ENCODE data around the gene CFAP92. TPM values are rescaled to one million over a fixed set of nuclear protein-coding genes. Genes with fewer than 3 reads are reported as not detected.

Gene CFAP92
- total and polyA plus RNA-seq, 8 donors: 0.37 to 1.3 (median 0.46) TPM

DNA sequence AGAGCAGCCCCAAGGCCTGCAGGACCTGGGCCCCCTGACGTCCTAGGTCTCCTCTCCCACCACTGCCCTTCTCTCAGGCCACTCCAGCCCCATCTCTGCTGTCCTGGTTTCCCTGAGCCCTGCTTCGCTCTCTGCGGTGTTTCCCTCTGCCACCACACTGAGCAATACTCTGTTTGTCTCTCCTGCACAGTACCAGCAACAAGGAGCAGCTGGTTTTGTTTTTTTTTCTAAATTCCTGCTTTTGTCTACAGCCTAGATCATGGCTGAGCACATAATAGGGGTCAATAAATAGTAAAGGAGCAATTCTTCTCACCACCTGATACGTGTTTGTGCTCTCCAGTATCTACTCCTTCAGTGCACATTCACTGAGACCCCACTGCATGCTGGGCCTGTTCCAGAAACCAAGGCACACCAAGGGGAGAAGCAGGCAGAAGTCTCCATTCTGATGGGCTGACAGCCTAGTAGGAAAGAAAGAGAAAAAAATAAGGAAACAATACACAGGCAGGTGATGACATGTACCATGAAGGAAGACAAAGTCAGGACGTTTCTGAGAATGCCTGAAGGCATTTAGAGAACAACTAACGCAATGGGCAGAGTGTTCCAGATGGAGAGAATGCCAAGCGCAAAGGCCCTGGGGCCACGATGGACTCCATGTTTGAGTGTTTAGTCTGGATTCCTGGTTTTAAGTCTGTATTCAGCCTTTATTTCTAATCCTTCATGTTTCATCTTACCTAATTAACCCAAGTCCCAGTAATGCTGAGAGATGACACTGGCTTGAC, 120.4 kb downstream of the CFAP92 start:
- TF ChIP-seq, protein P1, sequence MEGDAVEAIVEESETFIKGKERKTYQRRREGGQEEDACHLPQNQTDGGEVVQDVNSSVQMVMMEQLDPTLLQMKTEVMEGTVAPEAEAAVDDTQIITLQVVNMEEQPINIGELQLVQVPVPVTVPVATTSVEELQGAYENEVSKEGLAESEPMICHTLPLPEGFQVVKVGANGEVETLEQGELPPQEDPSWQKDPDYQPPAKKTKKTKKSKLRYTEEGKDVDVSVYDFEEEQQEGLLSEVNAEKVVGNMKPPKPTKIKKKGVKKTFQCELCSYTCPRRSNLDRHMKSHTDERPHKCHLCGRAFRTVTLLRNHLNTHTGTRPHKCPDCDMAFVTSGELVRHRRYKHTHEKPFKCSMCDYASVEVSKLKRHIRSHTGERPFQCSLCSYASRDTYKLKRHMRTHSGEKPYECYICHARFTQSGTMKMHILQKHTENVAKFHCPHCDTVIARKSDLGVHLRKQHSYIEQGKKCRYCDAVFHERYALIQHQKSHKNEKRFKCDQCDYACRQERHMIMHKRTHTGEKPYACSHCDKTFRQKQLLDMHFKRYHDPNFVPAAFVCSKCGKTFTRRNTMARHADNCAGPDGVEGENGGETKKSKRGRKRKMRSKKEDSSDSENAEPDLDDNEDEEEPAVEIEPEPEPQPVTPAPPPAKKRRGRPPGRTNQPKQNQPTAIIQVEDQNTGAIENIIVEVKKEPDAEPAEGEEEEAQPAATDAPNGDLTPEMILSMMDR (IDR thresholded peaks at IDR 0.05): no peak

DNA sequence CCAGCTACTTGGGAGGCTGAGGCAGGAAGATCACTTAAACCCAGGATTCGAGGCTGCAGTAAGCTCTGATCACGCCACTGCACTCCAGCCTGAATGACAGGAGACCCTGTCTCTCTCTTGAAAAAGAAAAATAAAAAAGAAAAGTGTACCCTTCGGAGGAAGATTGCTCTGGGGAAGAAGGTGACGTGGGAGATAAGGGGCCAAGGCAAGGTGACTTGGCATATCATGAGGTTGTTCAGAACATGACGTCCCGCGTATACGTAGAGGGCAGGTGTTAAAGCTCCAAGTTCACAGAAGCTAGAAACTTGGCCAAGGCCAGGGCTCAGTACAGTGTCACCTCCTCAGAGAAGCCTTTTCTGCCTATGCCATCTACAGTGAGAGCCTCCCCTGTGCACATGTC, 121.1 kb downstream of the CFAP92 start:
- DNase-seq (no peak), FAIRE-seq (no peak), ATAC-seq (no peak)
- TF ChIP-seq, protein P1 (IDR thresholded peaks at IDR 0.05): no peak
- 80 to 81% methylated on average over 8 of the region's 8 CpGs for WGBS, 2 donors
- H3K4me3 ChIP-seq: no peak overlapping the region
- H3K4me1 ChIP-seq: peaks cover 0 to 3% (median 0%) of the 10 kb centered on the region in 3 donors
- H3K27me3 ChIP-seq: no peaks in the 10 kb centered on the region
- H3K9me3 ChIP-seq: no peaks in the 10 kb centered on the region
- no peak overlapping the region for H3K27ac ChIP-seq
- intact Hi-C loops (cut with DNase I): no loop called here
- H3K36me3 ChIP-seq: no peaks in the 10 kb centered on the region

More for the DNA sequence above, 120.4 kb downstream of the CFAP92 start:
- no peaks in the 10 kb centered on the region for H3K36me3 ChIP-seq
- DNase-seq (no peak), ATAC-seq (no peak), FAIRE-seq (no peak)
- H3K27me3 ChIP-seq: no peaks in the 10 kb centered on the region
- no peak overlapping the region for H3K27ac ChIP-seq
- no peak overlapping the region for H3K4me3 ChIP-seq
- no peaks in the 10 kb centered on the region for H3K9me3 ChIP-seq
- WGBS, 2 donors: 53 to 64% methylated on average over 8 of the region's 8 CpGs
- intact Hi-C loops (cut with DNase I): no loop called here
- peaks cover 0 to 10% (median 6%) of the 10 kb centered on the region in 3 donors for H3K4me1 ChIP-seq

DNA sequence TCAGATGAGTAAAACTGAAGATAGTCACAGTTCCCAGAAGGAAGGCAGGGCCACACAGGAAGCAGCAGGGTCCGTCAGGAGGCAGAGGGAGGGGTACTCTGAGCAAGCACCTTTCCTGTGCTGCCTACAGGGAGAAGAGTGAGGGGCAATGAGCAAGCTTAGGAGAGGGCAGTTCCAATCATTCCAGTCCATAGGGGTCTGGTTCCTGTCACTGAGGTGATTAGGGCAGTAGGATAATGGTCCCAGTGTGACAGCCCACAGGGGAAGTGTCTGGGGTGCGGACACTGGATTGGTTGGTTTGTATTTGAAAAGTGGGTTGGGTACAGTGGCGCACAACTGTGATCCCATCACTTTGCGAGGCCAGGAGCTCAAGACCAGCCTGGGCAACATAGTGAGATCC, 121.6 kb downstream of the CFAP92 start:
- Histone ChIP-seq H3K27me3 (no peaks in the 10 kb centered on the region), H3K36me3 (no peaks in the 10 kb centered on the region), H3K9me3 (no peaks in the 10 kb centered on the region), H3K4me1 (no peaks in the 10 kb centered on the region), H3K27ac (no peak overlapping the region), H3K4me3 (no peak overlapping the region)
- TF ChIP-seq, protein P1 (IDR thresholded peaks at IDR 0.05): no peak
- FAIRE-seq (no peak), ATAC-seq (no peak), DNase-seq (no peak)
- 89 to 99% methylated on average over 4 of the region's 4 CpGs for WGBS, 2 donors
- intact Hi-C loops (cut with DNase I): no loop called here

DNA sequence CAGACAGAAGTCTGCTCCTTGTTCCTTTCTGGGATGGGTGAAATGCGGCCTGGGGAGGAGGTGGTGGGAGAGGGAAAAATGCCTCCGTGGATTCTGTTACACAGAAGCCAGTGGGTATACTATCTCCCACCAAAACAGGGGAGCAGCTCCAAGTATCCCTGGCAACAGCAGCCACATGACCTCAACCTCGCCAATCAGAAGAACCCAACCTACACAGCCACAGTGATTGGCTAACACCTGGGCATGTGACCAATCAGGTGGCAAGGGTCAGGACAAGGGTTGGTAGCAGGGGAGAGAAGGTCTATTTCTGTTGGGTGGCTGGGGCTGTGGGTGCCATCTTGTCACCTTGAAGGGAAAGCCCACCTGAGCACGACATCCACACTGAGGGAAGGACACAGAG, 123.5 kb downstream of the CFAP92 start:
- H3K4me3 ChIP-seq: no peak overlapping the region

More for the DNA sequence above, 123.5 kb downstream of the CFAP92 start:
- ATAC-seq: no peak
- no peak for FAIRE-seq
- Histone ChIP-seq H3K27me3 (no peaks in the 10 kb centered on the region), H3K27ac (no peak overlapping the region), H3K9me3 (no peaks in the 10 kb centered on the region), H3K4me1 (no peaks in the 10 kb centered on the region), H3K36me3 (no peaks in the 10 kb centered on the region)
- TF ChIP-seq, protein P1 (IDR thresholded peaks at IDR 0.05): no peak
- intact Hi-C loops (cut with DNase I): no loop called here
- WGBS, 2 donors: 89 to 95% methylated on average over 4 of the region's 4 CpGs
- no peak for DNase-seq

All from pancreas (tissue), 10 donors.